Activated CD8-positive, alpha-beta memory T cell treated with anti-CD3 and anti-CD28 coated beads for 4 hours (primary cell): ENCODE results near the gene SMARCAL1.
"Not testable (repeated sequence)": the region's sequence is repeated elsewhere in the genome, so short reads cannot be mapped to it uniquely, and the experiment has no call there.

Source experiments
- DNase-seq, 2 donors: peaks; one replicate each; pipeline ENCODE4 v3.0.0-alpha.2; 2020; ENCODE audit warnings: low read depth in 2 of 2

Gene SMARCAL1

GRCh38 chr2:216501854-216502253 is 89.6 kb downstream of the SMARCAL1 start:
- DNase-seq, result no peak

- no peak for DNase-seq
Observed at GRCh38 chr2:216502381-216503158, 90.3 kb downstream of the SMARCAL1 start.

GRCh38 chr2:216503159-216503629 is 90.9 kb downstream of the SMARCAL1 start:
- no peak for DNase-seq

GRCh38 chr2:216503697-216504375 is 91.6 kb downstream of the SMARCAL1 start:
- DNase-seq, result no peak

GRCh38 chr2:216504376-216504762 is 92.1 kb downstream of the SMARCAL1 start:
- no peak for DNase-seq

- DNase-seq, result no peak
Observed at GRCh38 chr2:216505133-216506106, 93.1 kb downstream of the SMARCAL1 start.

GRCh38 chr2:216507220-216508160 is 95.2 kb downstream of the SMARCAL1 start:
- DNase-seq, result no peak

GRCh38 chr2:216508229-216508628 is 95.9 kb downstream of the SMARCAL1 start:
- DNase-seq, result no peak

GRCh38 chr2:216516730-216517350 is 104.6 kb downstream of the SMARCAL1 start:
- no peak for DNase-seq

GRCh38 chr2:216517447-216518225 is 105.4 kb downstream of the SMARCAL1 start:
- DNase-seq, result no peak

GRCh38 chr2:216518566-216519119 is 106.4 kb downstream of the SMARCAL1 start:
- DNase-seq, result not testable (repeated sequence)

- DNase-seq, result peak in 1 of 2 donors; percentile 26
Observed at GRCh38 chr2:216519154-216519762, 107.0 kb downstream of the SMARCAL1 start.

GRCh38 chr2:216520112-216520511 is 107.8 kb downstream of the SMARCAL1 start:
- DNase-seq, result no peak

GRCh38 chr2:216522892-216523502 is 110.7 kb downstream of the SMARCAL1 start:
- no peak for DNase-seq

- no peak for DNase-seq
Observed at GRCh38 chr2:216525972-216526371, 113.7 kb downstream of the SMARCAL1 start.

- no peak for DNase-seq
Observed at GRCh38 chr2:216526939-216527338, 114.7 kb downstream of the SMARCAL1 start.

- no peak for DNase-seq
Observed at GRCh38 chr2:216527600-216527999, 115.3 kb downstream of the SMARCAL1 start.

GRCh38 chr2:216532562-216532961 is 120.3 kb downstream of the SMARCAL1 start:
- no peak for DNase-seq
